ENCODE data around the gene EBPL.

The EBPL gene

GRCh38 chr13:49622174-49622946 is 68.9 kb downstream of the EBPL start:
- no peaks in the 10 kb centered on the region for H3K4me1 ChIP-seq (ENCODE audit: control insufficient read depth, insufficient read depth, low read length)
- no peak overlapping the region for H3K4me3 ChIP-seq (ENCODE audit: low read depth, low read length)
- CTCF ChIA-PET = interaction anchor here (0.6 kb wide), 1 partner anchor 17 kb away, joined by 3 read pairs; no protein-coding TSS in a partner anchor
- POLR2A ChIA-PET = no interaction called here
- H3K27ac ChIP-seq (ENCODE audit: extremely low read depth, low read depth, low read length) = no peak overlapping the region
- H3K9me3 ChIP-seq (ENCODE audit: control insufficient read depth, insufficient read depth, low read depth, low read length) = no peaks in the 10 kb centered on the region
- H3K36me3 ChIP-seq (ENCODE audit: control insufficient read depth in 2 of 2, insufficient read depth in 1 of 2, low read length in 2 of 2) = no peaks in the 10 kb centered on the region
- TF ChIP-seq ZNF664 (tag by site-specific recombination; IDR thresholded peaks at IDR 0.05) (no peak), ZNF121 (tag by site-specific recombination; IDR thresholded peaks at IDR 0.05) (peak; percentile 88)

GRCh38 chr13:49620170-49620621 is 71.1 kb downstream of the EBPL start:
- H3K9me3 ChIP-seq (ENCODE audit: control insufficient read depth, insufficient read depth, low read depth, low read length) = no peaks in the 10 kb centered on the region
- no peak overlapping the region for H3K4me3 ChIP-seq (ENCODE audit: low read depth, low read length)
- no peak overlapping the region for H3K27ac ChIP-seq (ENCODE audit: extremely low read depth, low read depth, low read length)
- POLR2A ChIA-PET = no interaction called here
- H3K36me3 ChIP-seq (ENCODE audit: control insufficient read depth in 2 of 2, insufficient read depth in 1 of 2, low read length in 2 of 2) = no peaks in the 10 kb centered on the region
- CTCF ChIA-PET = no interaction called here
- no peak for TF ChIP-seq ZNF169 (tag by site-specific recombination; IDR thresholded peaks at IDR 0.05)
- no peak for TF ChIP-seq ZBTB20 (tag by site-specific recombination; IDR thresholded peaks at IDR 0.05)
- TF ChIP-seq ZNF184 (tag by site-specific recombination; IDR thresholded peaks at IDR 0.05) = no peak
- no peak for TF ChIP-seq YY1 (tag by site-specific recombination; IDR thresholded peaks at IDR 0.05)
- no peak for TF ChIP-seq KLF7 (tag by site-specific recombination; IDR thresholded peaks at IDR 0.05; ENCODE audit: borderline replicate concordance)
- no peak for TF ChIP-seq ZFP41 (tag by site-specific recombination; IDR thresholded peaks at IDR 0.05; ENCODE audit: borderline replicate concordance)
- TF ChIP-seq GLI2 (tag by site-specific recombination; IDR thresholded peaks at IDR 0.05; ENCODE audit: borderline replicate concordance, low read depth) = no peak
- no peak for TF ChIP-seq ZIC2 (tag by site-specific recombination; IDR thresholded peaks at IDR 0.05)
- TF ChIP-seq ZNF2 (tag by site-specific recombination; IDR thresholded peaks at IDR 0.05) = no peak
- TF ChIP-seq ZNF707 (tag by site-specific recombination; IDR thresholded peaks at IDR 0.05) = no peak
- no peak for TF ChIP-seq ZNF423 (tag by site-specific recombination; IDR thresholded peaks at IDR 0.05)
- TF ChIP-seq ZNF701 (tag by site-specific recombination; IDR thresholded peaks at IDR 0.05) = no peak
- no peak for TF ChIP-seq ZNF221 (tag by site-specific recombination; IDR thresholded peaks at IDR 0.05; ENCODE audit: borderline replicate concordance)
- TF ChIP-seq ZNF692 (tag by site-specific recombination; IDR thresholded peaks at IDR 0.05) = no peak
- TF ChIP-seq ZNF621 (tag by site-specific recombination; IDR thresholded peaks at IDR 0.05) = no peak
- no peaks in the 10 kb centered on the region for H3K4me1 ChIP-seq (ENCODE audit: control insufficient read depth, insufficient read depth, low read length)

- CTCF ChIA-PET = no interaction called here
- no peak overlapping the region for H3K4me3 ChIP-seq (ENCODE audit: low read depth, low read length)
- H3K9me3 ChIP-seq (ENCODE audit: control insufficient read depth, insufficient read depth, low read depth, low read length) = no peaks in the 10 kb centered on the region
- H3K36me3 ChIP-seq (ENCODE audit: control insufficient read depth in 2 of 2, insufficient read depth in 1 of 2, low read length in 2 of 2) = no peaks in the 10 kb centered on the region
- POLR2A ChIA-PET = no interaction called here
- no peaks in the 10 kb centered on the region for H3K4me1 ChIP-seq (ENCODE audit: control insufficient read depth, insufficient read depth, low read length)
- TF ChIP-seq BCL6B (tag by site-specific recombination; IDR thresholded peaks at IDR 0.05) = no peak
- TF ChIP-seq ZNF521 (tag by site-specific recombination; IDR thresholded peaks at IDR 0.05) = no peak
- no peak for TF ChIP-seq ZNF366 (tag by site-specific recombination; conservative IDR thresholded peaks at IDR 0.05)
- TF ChIP-seq GLI2 (tag by site-specific recombination; IDR thresholded peaks at IDR 0.05; ENCODE audit: borderline replicate concordance, low read depth) = no peak
- TF ChIP-seq ZBTB1 (tag by site-specific recombination; IDR thresholded peaks at IDR 0.05) = no peak
- no peak for TF ChIP-seq ZNF785 (tag by site-specific recombination; IDR thresholded peaks at IDR 0.05)
- H3K27ac ChIP-seq (ENCODE audit: extremely low read depth, low read depth, low read length) = no peak overlapping the region
Measured at GRCh38 chr13:49616676-49617065, 74.6 kb downstream of the EBPL start.
